Peyer's patch (tissue), 4 donors: ENCODE results near the gene TNKS1BP1.

ENCODE experiments used
- CTCF ChIP-seq, 6 experiments: fragments of 450-650 bp in 4 of 6; fragments of 200-600 bp in 2 of 6; sonication (generic) in 1 of 6; IDR thresholded peaks; one replicate each; pipeline ENCODE4 v1.5.1; 2017 to 2019; ENCODE audit warnings: antibody characterized with exemption in 6 of 6, mild to moderate bottlenecking in 3 of 6, moderate library complexity in 1 of 6
- POLR2A ChIP-seq, 2 donors: fragments of 450-650 bp; IDR thresholded peaks; one replicate each; pipeline ENCODE4 v1.5.1; 2017; ENCODE audit warnings: antibody characterized with exemption in 2 of 2, mild to moderate bottlenecking in 2 of 2, moderate library complexity in 2 of 2

- no peak for TF ChIP-seq CTCF (IDR thresholded peaks at IDR 0.05)
- TF ChIP-seq POLR2A (IDR thresholded peaks at IDR 0.05), result no peak
These were observed 3.1 kb downstream of the TNKS1BP1 start for GRCh38 chr11:57321388-57322255.
